ENCODE measurements around the gene WBP2. TPM values are rescaled to one million over a fixed set of nuclear protein-coding genes. Genes with fewer than 3 reads are reported as not detected.

The WBP2 gene
- total RNA-seq, 1 donor from 2014 or later: 69.6 TPM

DNA sequence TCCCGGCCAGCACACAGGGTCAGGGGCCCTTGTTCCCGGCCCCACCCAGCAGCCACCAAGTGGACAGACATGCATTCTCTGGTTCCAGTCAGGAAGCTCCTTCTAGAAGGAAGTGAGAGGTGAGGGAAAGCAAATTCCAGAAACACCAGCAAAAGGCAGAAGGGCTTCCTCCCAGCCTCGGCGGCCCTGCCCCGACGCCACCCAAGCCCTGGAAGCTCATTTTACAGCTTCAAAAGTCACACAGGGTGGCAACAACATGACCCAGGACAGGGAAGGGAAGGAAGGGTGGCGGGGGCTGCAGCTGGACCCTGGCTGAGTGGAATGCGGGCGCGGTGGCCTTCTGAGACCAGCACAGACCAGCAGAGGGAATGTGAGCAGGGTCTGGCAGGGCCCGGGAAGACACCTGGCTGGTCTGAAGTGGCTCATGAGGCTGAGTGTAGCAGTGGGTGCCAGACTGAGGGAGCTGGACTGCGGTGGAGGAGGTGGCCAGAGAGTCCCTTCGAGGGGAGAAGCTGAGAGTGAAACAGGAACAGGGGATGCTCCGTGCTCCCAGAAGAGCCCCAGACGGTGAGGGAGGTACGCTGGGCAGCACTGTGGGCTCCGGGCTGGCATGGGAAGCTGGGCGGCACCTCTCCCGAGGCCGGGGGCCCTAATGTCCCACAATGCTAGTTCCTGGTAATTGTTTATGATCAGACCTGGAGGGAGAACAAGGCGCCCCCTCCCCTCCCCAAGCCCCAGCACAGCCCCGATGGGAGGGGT is 9.0 kb downstream of the WBP2 start:
- no peaks in the 10 kb centered on the region for H3K9me3 Mint-ChIP-seq (ENCODE audit: unreplicated experiment)
- peaks cover 38% of the 10 kb centered on the region for H3K4me1 Mint-ChIP-seq (ENCODE audit: unreplicated experiment)
- DNase-seq (ENCODE audit: low spot score): no peak
- peak overlapping the region; percentile 59 for H3K4me3 Mint-ChIP-seq (ENCODE audit: unreplicated experiment)
- peak overlapping the region; percentile 93 for H3K27ac Mint-ChIP-seq (ENCODE audit: unreplicated experiment)
- H3K27me3 Mint-ChIP-seq (ENCODE audit: unreplicated experiment): peaks cover 9% of the 10 kb centered on the region
- TF ChIP-seq, protein P1, sequence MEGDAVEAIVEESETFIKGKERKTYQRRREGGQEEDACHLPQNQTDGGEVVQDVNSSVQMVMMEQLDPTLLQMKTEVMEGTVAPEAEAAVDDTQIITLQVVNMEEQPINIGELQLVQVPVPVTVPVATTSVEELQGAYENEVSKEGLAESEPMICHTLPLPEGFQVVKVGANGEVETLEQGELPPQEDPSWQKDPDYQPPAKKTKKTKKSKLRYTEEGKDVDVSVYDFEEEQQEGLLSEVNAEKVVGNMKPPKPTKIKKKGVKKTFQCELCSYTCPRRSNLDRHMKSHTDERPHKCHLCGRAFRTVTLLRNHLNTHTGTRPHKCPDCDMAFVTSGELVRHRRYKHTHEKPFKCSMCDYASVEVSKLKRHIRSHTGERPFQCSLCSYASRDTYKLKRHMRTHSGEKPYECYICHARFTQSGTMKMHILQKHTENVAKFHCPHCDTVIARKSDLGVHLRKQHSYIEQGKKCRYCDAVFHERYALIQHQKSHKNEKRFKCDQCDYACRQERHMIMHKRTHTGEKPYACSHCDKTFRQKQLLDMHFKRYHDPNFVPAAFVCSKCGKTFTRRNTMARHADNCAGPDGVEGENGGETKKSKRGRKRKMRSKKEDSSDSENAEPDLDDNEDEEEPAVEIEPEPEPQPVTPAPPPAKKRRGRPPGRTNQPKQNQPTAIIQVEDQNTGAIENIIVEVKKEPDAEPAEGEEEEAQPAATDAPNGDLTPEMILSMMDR (IDR thresholded peaks at IDR 0.05; ENCODE audit: unreplicated experiment): no peak
- H3K36me3 Mint-ChIP-seq (ENCODE audit: low read depth, unreplicated experiment): peaks cover 15% of the 10 kb centered on the region

DNA sequence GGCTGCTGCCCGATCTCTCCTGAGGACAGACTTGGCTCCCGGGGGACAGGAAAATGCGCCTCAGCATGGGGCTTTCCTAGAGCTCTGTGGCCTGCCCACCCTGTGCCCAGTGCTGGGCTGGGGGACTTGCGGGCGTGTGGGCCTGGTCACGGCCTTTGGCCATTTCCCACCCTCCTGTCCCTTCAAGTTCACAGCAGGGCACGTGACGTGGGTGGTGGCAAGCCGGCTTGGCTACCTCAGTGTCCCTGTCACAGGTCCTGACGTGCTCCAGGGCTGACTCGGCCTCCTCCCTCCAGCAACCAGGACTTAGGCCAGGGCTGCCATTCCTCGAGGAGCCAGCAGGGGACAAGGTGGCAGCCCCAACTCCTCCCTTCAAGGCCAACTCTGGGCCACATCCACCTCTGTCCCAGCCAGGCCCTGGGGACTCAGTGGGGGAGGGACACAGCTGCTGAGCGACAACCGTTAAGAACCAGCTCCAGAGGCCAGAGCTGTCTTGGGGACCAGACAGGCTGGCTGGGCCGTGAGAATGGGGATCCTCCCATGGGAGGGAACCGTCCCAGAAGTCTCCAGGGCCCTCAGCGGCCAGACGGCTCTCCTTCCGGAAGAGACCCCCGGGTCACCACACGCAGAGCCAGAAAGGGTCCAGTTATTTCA is 9.9 kb downstream of the WBP2 start:
- Mint-ChIP-seq H3K4me3 (ENCODE audit: unreplicated experiment) (peak overlapping the region; percentile 59), H3K4me1 (ENCODE audit: unreplicated experiment) (peaks cover 38% of the 10 kb centered on the region), H3K27ac (ENCODE audit: unreplicated experiment) (peak overlapping the region; percentile 93), H3K27me3 (ENCODE audit: unreplicated experiment) (peaks cover 7% of the 10 kb centered on the region), H3K9me3 (ENCODE audit: unreplicated experiment) (no peaks in the 10 kb centered on the region), H3K36me3 (ENCODE audit: low read depth, unreplicated experiment) (peaks cover 15% of the 10 kb centered on the region)
- peak; percentile 70 for DNase-seq (ENCODE audit: low spot score)
- TF ChIP-seq, protein P1 (IDR thresholded peaks at IDR 0.05; ENCODE audit: unreplicated experiment): peak; percentile 81

DNA sequence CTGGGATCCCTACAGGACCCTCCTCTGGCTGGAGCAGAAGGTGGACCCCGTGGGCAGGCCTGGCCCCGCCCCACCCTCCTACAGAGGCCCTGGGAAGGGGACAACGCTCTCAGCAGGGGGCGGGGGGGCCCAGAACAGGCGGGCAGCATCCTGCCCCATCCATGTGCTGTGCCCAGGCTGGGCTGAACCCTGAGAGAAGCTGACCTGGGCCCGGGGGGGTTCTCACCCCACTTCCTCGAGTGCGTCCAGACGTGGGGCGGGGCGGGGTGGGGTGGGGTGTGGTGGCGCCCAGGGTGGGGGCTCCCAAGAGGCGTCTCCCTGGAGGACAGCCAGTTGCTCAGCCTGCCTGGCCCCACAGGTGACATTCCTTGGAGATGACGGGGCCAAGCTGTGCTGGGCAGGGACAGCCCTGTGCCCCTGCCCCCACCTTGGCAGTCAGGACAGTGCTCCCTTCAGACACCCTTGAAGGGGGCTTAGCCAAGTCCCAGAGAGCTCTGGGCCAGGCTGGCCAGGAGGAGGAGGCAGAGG is 10.5 kb downstream of the WBP2 start:
- Mint-ChIP-seq H3K4me1 (ENCODE audit: unreplicated experiment) (peaks cover 35% of the 10 kb centered on the region), H3K4me3 (ENCODE audit: unreplicated experiment) (no peak overlapping the region), H3K9me3 (ENCODE audit: unreplicated experiment) (no peaks in the 10 kb centered on the region), H3K27me3 (ENCODE audit: unreplicated experiment) (peaks cover 7% of the 10 kb centered on the region), H3K27ac (ENCODE audit: unreplicated experiment) (no peak overlapping the region), H3K36me3 (ENCODE audit: low read depth, unreplicated experiment) (peaks cover 12% of the 10 kb centered on the region)
- TF ChIP-seq, protein P1 (IDR thresholded peaks at IDR 0.05; ENCODE audit: unreplicated experiment): no peak
- DNase-seq (ENCODE audit: low spot score): no peak

DNA sequence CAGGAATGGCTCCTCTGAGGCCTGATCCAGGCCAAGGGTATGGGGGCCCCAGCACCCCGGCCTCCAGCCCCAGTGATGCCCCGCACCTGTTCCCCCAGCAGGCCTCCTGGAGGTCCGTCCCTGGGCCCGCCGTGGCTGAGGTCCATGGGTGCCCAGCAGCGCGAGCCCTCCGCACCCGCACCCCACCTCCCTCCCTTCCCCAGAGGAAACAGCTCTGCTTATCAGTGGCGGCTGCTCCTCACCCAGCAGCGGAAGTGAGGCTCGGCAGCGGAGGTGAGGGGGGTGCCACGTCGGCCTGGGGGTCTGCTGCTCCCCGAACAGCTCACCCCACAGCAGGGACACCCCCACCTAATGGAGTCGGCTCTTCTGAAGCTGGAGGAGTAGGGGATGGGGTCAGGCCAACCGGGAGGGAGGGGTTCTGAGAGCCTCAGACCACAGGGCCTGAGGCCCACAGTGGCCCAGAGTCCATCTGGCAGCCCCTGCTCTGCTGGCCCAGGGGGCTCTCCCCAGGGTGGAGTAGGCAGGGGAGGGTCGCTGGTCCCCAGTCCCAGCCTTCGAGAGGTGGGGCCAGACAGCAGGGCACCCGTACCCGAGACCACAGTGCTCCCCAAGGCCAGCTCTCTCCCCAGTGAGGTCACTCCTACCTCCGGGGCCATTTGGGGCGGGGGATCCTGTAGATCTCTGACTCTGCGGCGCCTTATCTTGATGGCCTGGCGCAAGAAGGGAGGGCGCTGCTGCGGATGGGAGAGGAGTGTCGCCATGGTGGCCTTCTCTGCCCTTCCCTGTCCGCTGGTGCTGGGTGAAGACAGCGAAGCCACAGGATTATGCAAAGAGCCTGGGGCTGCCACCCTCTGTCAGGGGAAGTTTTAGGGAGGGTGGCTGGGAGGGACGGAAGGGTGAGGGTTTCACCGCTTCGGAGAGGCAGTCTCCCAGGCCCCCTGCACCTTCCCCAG is 11.3 kb downstream of the WBP2 start, which contains the start of gene UNC13D:
Gene UNC13D, minus strand, starts transcription at position 828 of the 953 bp plus-strand sequence. Its CDS starts 67 bp downstream, at position 761.
- Mint-ChIP-seq H3K9me3 (ENCODE audit: unreplicated experiment) (no peaks in the 10 kb centered on the region), H3K27me3 (ENCODE audit: unreplicated experiment) (peaks cover 7% of the 10 kb centered on the region), H3K27ac (ENCODE audit: unreplicated experiment) (no peak within 1 kb of the TSS), H3K36me3 (ENCODE audit: low read depth, unreplicated experiment) (peaks cover 9% of the 10 kb centered on the region), H3K4me3 (ENCODE audit: unreplicated experiment) (no peak within 1 kb of the TSS), H3K4me1 (ENCODE audit: unreplicated experiment) (peaks cover 29% of the 10 kb centered on the region)
- TF ChIP-seq, protein P1 (IDR thresholded peaks at IDR 0.05; ENCODE audit: unreplicated experiment): no peak
- DNase-seq (ENCODE audit: low spot score): no peak
